NCI-H2227 (cell line): Measurements from ENCODE around the gene RNF2.
A peak's percentile ranks its signal among the peaks of the same experiment; 100 is the strongest.

ENCODE experiments used
- DNase-seq: peaks from one replicate; lab custom pipeline; 2025; ENCODE audit not compliant: unreplicated experiment; lab: John Stamatoyannopoulos, UW

Gene RNF2

GRCh38 chr1:185091480-185091879 lies 46.1 kb downstream of the RNF2 start:
- DNase-seq, result no peak

GRCh38 chr1:185094761-185095160 lies 49.4 kb downstream of the RNF2 start:
- no peak for DNase-seq

- no peak for DNase-seq
These were observed 51.2 kb downstream of the RNF2 start for GRCh38 chr1:185096531-185096930.

GRCh38 chr1:185104083-185104482 lies 58.7 kb downstream of the RNF2 start:
- DNase-seq, result no peak

GRCh38 chr1:185105121-185105520 lies 59.8 kb downstream of the RNF2 start:
- DNase-seq, result no peak

- DNase-seq, result peak; percentile 7
These were observed 63.0 kb downstream of the RNF2 start for GRCh38 chr1:185108321-185108720.

- no peak for DNase-seq
These were observed 64.8 kb downstream of the RNF2 start for GRCh38 chr1:185110145-185110544.

- DNase-seq, result no peak
These were observed 66.5 kb downstream of the RNF2 start for GRCh38 chr1:185111873-185112272.

GRCh38 chr1:185112356-185112755 lies 67.0 kb downstream of the RNF2 start:
- no peak for DNase-seq

GRCh38 chr1:185129708-185130107 lies 84.3 kb downstream of the RNF2 start:
- no peak for DNase-seq

GRCh38 chr1:185132534-185132933 lies 87.2 kb downstream of the RNF2 start:
- DNase-seq, result no peak

GRCh38 chr1:185137896-185138545 lies 92.7 kb downstream of the RNF2 start:
- DNase-seq, result no peak

GRCh38 chr1:185139246-185139645 lies 93.9 kb downstream of the RNF2 start:
- DNase-seq, result no peak

- DNase-seq, result no peak
These were observed 98.9 kb downstream of the RNF2 start for GRCh38 chr1:185144233-185144632.

GRCh38 chr1:185151215-185151614 lies 105.9 kb downstream of the RNF2 start:
- no peak for DNase-seq
